ENCODE results near the gene IL17F. TPM values are rescaled to one million over a fixed set of nuclear protein-coding genes. Genes with fewer than 3 reads are reported as not detected.

The IL17F gene
- polyA plus RNA-seq, 2 donors, result 0.16 TPM; not detected in 1

DNA sequence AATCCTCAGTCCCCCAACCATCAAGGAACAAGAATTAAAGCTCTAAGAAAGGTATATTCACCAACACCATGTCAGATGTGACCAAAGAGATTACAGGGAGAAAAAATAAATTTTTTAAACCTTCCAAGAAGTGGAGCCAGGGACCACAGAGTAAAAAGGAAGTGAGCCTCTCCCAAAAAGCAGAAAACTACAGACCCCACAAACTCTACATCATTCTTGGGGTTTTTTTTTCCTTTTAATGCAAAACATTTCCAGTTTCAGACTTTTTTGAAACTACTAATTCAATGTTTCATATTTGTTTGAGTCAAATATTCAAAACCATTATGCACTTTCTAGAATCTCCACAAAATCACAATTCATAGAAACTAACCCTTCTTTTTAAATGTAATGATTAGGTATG lies 6.8 kb upstream of the IL17F start:
- H3K9me3 ChIP-seq (ENCODE audit: control insufficient read depth in 2 of 2, insufficient read depth in 1 of 2, low read depth in 1 of 2, low read length in 1 of 2), result no peaks in the 10 kb centered on the region
- H3K27me3 ChIP-seq (ENCODE audit: control insufficient read depth in 1 of 2, insufficient read depth in 2 of 2, low read length in 2 of 2), result no peaks in the 10 kb centered on the region
- no peak overlapping the region for H3K4me3 ChIP-seq (ENCODE audit: low read depth in 1 of 2, low read length in 2 of 2)
- H3K4me1 ChIP-seq (ENCODE audit: control insufficient read depth in 2 of 2, insufficient read depth in 2 of 2, low read length in 1 of 2), result no peaks in the 10 kb centered on the region
- no peaks in the 10 kb centered on the region for H3K36me3 ChIP-seq (ENCODE audit: control insufficient read depth in 2 of 2, insufficient read depth in 2 of 2, low read length in 1 of 2)
- H3K27ac ChIP-seq (ENCODE audit: low read depth in 2 of 2, low read length in 1 of 2), result no peak overlapping the region

DNA sequence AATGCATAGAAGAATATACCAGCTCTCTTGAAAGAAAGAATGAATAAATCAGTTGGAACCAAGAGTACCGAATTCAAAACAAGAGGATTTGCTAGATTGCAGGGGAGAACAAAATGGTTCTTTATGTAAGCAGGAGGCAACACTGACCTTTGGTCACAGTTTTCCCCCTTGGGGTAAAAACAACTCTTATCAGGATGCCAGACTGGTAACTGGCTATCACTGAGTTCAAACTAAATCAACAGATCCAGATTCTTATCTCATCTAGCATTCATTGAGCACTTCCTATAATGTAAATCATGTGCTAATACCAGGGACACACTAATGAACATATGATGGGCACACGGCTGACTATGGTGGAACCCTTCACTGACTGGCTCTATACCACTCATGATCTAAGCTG lies 4.8 kb upstream of the IL17F start:
- Histone ChIP-seq H3K36me3 (ENCODE audit: control insufficient read depth in 2 of 2, insufficient read depth in 2 of 2, low read length in 1 of 2) (no peaks in the 10 kb centered on the region), H3K27ac (ENCODE audit: low read depth in 2 of 2, low read length in 1 of 2) (no peak overlapping the region), H3K9me3 (ENCODE audit: control insufficient read depth in 2 of 2, insufficient read depth in 1 of 2, low read depth in 1 of 2, low read length in 1 of 2) (no peaks in the 10 kb centered on the region), H3K4me1 (ENCODE audit: control insufficient read depth in 2 of 2, insufficient read depth in 2 of 2, low read length in 1 of 2) (no peaks in the 10 kb centered on the region), H3K27me3 (ENCODE audit: control insufficient read depth in 1 of 2, insufficient read depth in 2 of 2, low read length in 2 of 2) (no peaks in the 10 kb centered on the region), H3K4me3 (ENCODE audit: low read depth in 1 of 2, low read length in 2 of 2) (no peak overlapping the region)
- WGBS, 2 donors, result 69 to 72% methylated on average over 2 of the region's 2 CpGs

GRCh38 chr6:52245425-52245824 lies 1.1 kb upstream of the IL17F start:
- Histone ChIP-seq H3K9me3 (ENCODE audit: control insufficient read depth in 2 of 2, insufficient read depth in 1 of 2, low read depth in 1 of 2, low read length in 1 of 2) (no peaks in the 10 kb centered on the region), H3K4me1 (ENCODE audit: control insufficient read depth in 2 of 2, insufficient read depth in 2 of 2, low read length in 1 of 2) (no peaks in the 10 kb centered on the region), H3K4me3 (ENCODE audit: low read depth in 1 of 2, low read length in 2 of 2) (no peak overlapping the region), H3K36me3 (ENCODE audit: control insufficient read depth in 2 of 2, insufficient read depth in 2 of 2, low read length in 1 of 2) (no peaks in the 10 kb centered on the region), H3K27me3 (ENCODE audit: control insufficient read depth in 1 of 2, insufficient read depth in 2 of 2, low read length in 2 of 2) (no peaks in the 10 kb centered on the region), H3K27ac (ENCODE audit: low read depth in 2 of 2, low read length in 1 of 2) (no peak overlapping the region)
- 76 to 83% methylated on average over 1 of the region's 1 CpG for WGBS, 2 donors

GRCh38 chr6:52243282-52243893 lies 912 bp downstream of the IL17F start:
- no peaks in the 10 kb centered on the region for H3K27me3 ChIP-seq (ENCODE audit: control insufficient read depth in 1 of 2, insufficient read depth in 2 of 2, low read length in 2 of 2)
- 89 to 93% methylated on average over 4 of the region's 4 CpGs for WGBS, 2 donors
- H3K9me3 ChIP-seq (ENCODE audit: control insufficient read depth in 2 of 2, insufficient read depth in 1 of 2, low read depth in 1 of 2, low read length in 1 of 2), result no peaks in the 10 kb centered on the region
- no peak overlapping the region for H3K4me3 ChIP-seq (ENCODE audit: low read depth in 1 of 2, low read length in 2 of 2)
- H3K36me3 ChIP-seq (ENCODE audit: control insufficient read depth in 2 of 2, insufficient read depth in 2 of 2, low read length in 1 of 2), result no peaks in the 10 kb centered on the region
- H3K27ac ChIP-seq (ENCODE audit: low read depth in 2 of 2, low read length in 1 of 2), result no peak overlapping the region
- H3K4me1 ChIP-seq (ENCODE audit: control insufficient read depth in 2 of 2, insufficient read depth in 2 of 2, low read length in 1 of 2), result no peaks in the 10 kb centered on the region

- WGBS, 2 donors, result 72 to 79% methylated on average over 2 of the region's 2 CpGs
- Histone ChIP-seq H3K4me1 (ENCODE audit: control insufficient read depth in 2 of 2, insufficient read depth in 2 of 2, low read length in 1 of 2) (no peaks in the 10 kb centered on the region), H3K27ac (ENCODE audit: low read depth in 2 of 2, low read length in 1 of 2) (no peak overlapping the region)
Measured at GRCh38 chr6:52241819-52242218, 2.5 kb downstream of the IL17F start.

DNA sequence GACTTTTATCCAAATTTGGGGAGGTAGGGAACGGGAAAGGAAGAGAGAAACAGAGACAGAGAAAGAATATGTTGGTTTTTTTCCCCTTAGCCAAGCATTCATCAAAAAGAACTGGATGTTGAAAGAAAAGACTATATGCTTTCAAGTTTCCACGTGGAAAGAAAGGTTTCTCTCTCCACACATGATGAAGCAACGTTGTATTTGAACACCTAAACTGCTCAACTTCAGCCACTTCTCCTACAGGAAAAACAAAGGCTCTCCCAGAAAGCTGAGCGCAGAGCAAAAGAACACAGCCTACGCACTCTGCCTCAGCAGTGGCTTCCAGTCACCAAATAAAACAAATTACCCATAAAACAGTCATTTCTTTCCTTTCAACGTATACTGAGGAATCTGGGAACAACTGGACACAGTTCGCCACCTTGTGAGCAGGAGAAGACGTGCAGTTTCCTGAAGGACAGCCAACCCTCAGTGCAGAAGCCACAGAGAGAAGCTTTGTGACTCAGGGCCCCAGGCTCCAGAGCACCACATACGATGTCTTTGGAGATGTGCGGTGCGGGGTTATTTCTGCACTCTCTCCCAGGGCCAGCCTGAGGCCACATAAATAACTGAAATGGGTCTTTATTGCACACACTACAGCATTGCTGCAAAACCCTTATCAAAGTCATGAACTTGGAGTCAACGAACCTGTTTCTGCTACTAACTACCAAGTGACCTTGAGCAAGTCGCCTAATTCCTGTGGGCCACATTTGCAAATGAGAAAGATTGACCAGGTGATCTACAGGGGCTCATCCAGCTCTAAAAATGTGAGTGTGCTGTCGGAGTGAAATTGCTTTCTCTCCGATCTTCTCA lies 10.1 kb downstream of the IL17F start:
- Histone ChIP-seq H3K36me3 (ENCODE audit: control insufficient read depth in 2 of 2, insufficient read depth in 2 of 2, low read length in 1 of 2) (no peaks in the 10 kb centered on the region), H3K27me3 (ENCODE audit: control insufficient read depth in 1 of 2, insufficient read depth in 2 of 2, low read length in 2 of 2) (no peaks in the 10 kb centered on the region), H3K27ac (ENCODE audit: low read depth in 2 of 2, low read length in 1 of 2) (no peak overlapping the region), H3K4me3 (ENCODE audit: low read depth in 1 of 2, low read length in 2 of 2) (no peak overlapping the region), H3K4me1 (ENCODE audit: control insufficient read depth in 2 of 2, insufficient read depth in 2 of 2, low read length in 1 of 2) (no peaks in the 10 kb centered on the region), H3K9me3 (ENCODE audit: control insufficient read depth in 2 of 2, insufficient read depth in 1 of 2, low read depth in 1 of 2, low read length in 1 of 2) (no peaks in the 10 kb centered on the region)
- 42 to 45% methylated on average over 15 of the region's 15 CpGs for WGBS, 2 donors

More at GRCh38 chr6:52241819-52242218, 2.5 kb downstream of the IL17F start:
- Histone ChIP-seq H3K9me3 (ENCODE audit: control insufficient read depth in 2 of 2, insufficient read depth in 1 of 2, low read depth in 1 of 2, low read length in 1 of 2) (no peaks in the 10 kb centered on the region), H3K27me3 (ENCODE audit: control insufficient read depth in 1 of 2, insufficient read depth in 2 of 2, low read length in 2 of 2) (no peaks in the 10 kb centered on the region), H3K4me3 (ENCODE audit: low read depth in 1 of 2, low read length in 2 of 2) (no peak overlapping the region), H3K36me3 (ENCODE audit: control insufficient read depth in 2 of 2, insufficient read depth in 2 of 2, low read length in 1 of 2) (no peaks in the 10 kb centered on the region)

DNA sequence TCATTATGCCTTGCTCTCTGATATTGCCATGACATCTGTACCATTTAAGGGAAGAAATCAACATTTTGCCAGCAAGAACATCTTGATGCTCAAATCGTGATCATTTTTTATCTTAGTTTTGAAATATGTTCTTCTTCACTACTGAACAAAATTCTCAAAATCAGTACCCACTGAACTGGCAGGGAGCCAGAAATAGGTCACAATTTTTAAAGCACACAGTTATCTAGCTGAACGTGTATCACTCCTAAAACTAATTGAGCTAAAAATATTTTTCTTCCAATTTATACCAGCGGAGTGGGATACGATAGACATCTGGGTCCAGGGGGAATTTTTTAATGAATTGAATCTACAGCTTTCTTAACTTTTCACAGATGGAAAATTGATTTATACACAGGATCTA lies 11.3 kb downstream of the IL17F start:
- no peaks in the 10 kb centered on the region for H3K27me3 ChIP-seq (ENCODE audit: control insufficient read depth in 1 of 2, insufficient read depth in 2 of 2, low read length in 2 of 2)
- no peak overlapping the region for H3K27ac ChIP-seq (ENCODE audit: low read depth in 2 of 2, low read length in 1 of 2)
- no peaks in the 10 kb centered on the region for H3K36me3 ChIP-seq (ENCODE audit: control insufficient read depth in 2 of 2, insufficient read depth in 2 of 2, low read length in 1 of 2)
- 60 to 67% methylated on average over 4 of the region's 4 CpGs for WGBS, 2 donors
- no peak overlapping the region for H3K4me3 ChIP-seq (ENCODE audit: low read depth in 1 of 2, low read length in 2 of 2)
- H3K4me1 ChIP-seq (ENCODE audit: control insufficient read depth in 2 of 2, insufficient read depth in 2 of 2, low read length in 1 of 2), result no peaks in the 10 kb centered on the region
- no peaks in the 10 kb centered on the region for H3K9me3 ChIP-seq (ENCODE audit: control insufficient read depth in 2 of 2, insufficient read depth in 1 of 2, low read depth in 1 of 2, low read length in 1 of 2)

- WGBS, 2 donors, result 86 to 87% methylated on average over 8 of the region's 8 CpGs
- H3K9me3 ChIP-seq (ENCODE audit: control insufficient read depth in 2 of 2, insufficient read depth in 1 of 2, low read depth in 1 of 2, low read length in 1 of 2), result no peaks in the 10 kb centered on the region
- no peak overlapping the region for H3K4me3 ChIP-seq (ENCODE audit: low read depth in 1 of 2, low read length in 2 of 2)
- H3K4me1 ChIP-seq (ENCODE audit: control insufficient read depth in 2 of 2, insufficient read depth in 2 of 2, low read length in 1 of 2), result no peaks in the 10 kb centered on the region
- H3K36me3 ChIP-seq (ENCODE audit: control insufficient read depth in 2 of 2, insufficient read depth in 2 of 2, low read length in 1 of 2), result no peaks in the 10 kb centered on the region
- no peak overlapping the region for H3K27ac ChIP-seq (ENCODE audit: low read depth in 2 of 2, low read length in 1 of 2)
- H3K27me3 ChIP-seq (ENCODE audit: control insufficient read depth in 1 of 2, insufficient read depth in 2 of 2, low read length in 2 of 2), result no peaks in the 10 kb centered on the region
Measured at GRCh38 chr6:52231406-52232127, 12.7 kb downstream of the IL17F start.

DNA sequence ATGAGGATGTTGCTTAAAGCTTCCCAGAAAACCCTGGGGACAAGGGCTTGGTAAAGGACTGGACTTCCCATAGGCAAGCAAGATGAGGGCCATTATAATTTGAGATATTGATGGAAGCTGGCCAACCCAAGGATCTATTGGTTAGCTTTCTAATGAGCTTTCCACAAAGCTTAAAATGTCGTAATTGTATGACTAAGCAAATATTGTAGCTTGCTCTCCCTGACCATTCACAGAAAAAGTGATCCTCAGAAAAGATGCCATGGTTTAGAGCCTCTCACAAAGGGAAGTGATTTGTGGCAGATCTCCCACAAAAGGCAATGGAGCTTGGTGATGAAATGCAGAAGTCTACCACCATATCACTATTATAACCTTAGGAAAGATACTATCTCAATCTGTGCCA lies 13.6 kb downstream of the IL17F start:
- Histone ChIP-seq H3K27ac (ENCODE audit: low read depth in 2 of 2, low read length in 1 of 2) (no peak overlapping the region), H3K4me3 (ENCODE audit: low read depth in 1 of 2, low read length in 2 of 2) (no peak overlapping the region), H3K4me1 (ENCODE audit: control insufficient read depth in 2 of 2, insufficient read depth in 2 of 2, low read length in 1 of 2) (no peaks in the 10 kb centered on the region), H3K9me3 (ENCODE audit: control insufficient read depth in 2 of 2, insufficient read depth in 1 of 2, low read depth in 1 of 2, low read length in 1 of 2) (no peaks in the 10 kb centered on the region), H3K36me3 (ENCODE audit: control insufficient read depth in 2 of 2, insufficient read depth in 2 of 2, low read length in 1 of 2) (no peaks in the 10 kb centered on the region), H3K27me3 (ENCODE audit: control insufficient read depth in 1 of 2, insufficient read depth in 2 of 2, low read length in 2 of 2) (no peaks in the 10 kb centered on the region)
- 65 to 77% methylated on average over 1 of the region's 1 CpG for WGBS, 2 donors

Data from esophagus (tissue), 2 donors.